ENCODE measurements around the gene GATA2. TPM values are rescaled to one million over a fixed set of nuclear protein-coding genes. Genes with fewer than 3 reads are reported as not detected.

Gene GATA2
- total RNA-seq, 1 donor from 2014 or later = 23.9 TPM

DNA sequence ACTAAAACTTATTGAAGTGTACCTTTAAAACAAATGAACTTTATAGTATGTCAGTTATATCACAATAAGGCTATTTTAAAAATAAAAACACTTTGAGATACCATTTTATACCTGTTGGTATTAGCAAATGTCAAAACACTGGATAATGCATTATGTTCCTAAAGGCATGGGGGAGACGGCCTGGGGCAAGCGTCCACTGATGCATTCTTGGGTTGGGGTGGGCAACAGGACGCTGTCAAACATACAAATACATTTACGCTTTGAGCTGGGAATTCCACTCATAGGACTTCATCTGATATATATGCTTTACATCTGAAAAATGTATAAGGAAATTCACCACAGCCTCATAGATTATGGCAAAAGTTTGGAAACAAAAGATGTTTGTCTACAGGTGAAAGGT lies 7.6 kb upstream of the GATA2 start:
- H3K36me3 Mint-ChIP-seq = peaks cover 8% of the 10 kb centered on the region
- no peak overlapping the region for H3K27ac Mint-ChIP-seq
- no peaks in the 10 kb centered on the region for H3K9me3 Mint-ChIP-seq
- TF ChIP-seq, protein P1, sequence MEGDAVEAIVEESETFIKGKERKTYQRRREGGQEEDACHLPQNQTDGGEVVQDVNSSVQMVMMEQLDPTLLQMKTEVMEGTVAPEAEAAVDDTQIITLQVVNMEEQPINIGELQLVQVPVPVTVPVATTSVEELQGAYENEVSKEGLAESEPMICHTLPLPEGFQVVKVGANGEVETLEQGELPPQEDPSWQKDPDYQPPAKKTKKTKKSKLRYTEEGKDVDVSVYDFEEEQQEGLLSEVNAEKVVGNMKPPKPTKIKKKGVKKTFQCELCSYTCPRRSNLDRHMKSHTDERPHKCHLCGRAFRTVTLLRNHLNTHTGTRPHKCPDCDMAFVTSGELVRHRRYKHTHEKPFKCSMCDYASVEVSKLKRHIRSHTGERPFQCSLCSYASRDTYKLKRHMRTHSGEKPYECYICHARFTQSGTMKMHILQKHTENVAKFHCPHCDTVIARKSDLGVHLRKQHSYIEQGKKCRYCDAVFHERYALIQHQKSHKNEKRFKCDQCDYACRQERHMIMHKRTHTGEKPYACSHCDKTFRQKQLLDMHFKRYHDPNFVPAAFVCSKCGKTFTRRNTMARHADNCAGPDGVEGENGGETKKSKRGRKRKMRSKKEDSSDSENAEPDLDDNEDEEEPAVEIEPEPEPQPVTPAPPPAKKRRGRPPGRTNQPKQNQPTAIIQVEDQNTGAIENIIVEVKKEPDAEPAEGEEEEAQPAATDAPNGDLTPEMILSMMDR (conservative IDR thresholded peaks at IDR 0.05) = no peak
- H3K4me3 Mint-ChIP-seq = no peak overlapping the region
- DNase-seq (ENCODE audit: extremely low spot score, unreplicated experiment) = peak; percentile 29
- H3K4me1 Mint-ChIP-seq (ENCODE audit: unreplicated experiment) = peaks cover 13% of the 10 kb centered on the region
- H3K27me3 Mint-ChIP-seq = peaks cover 47% of the 10 kb centered on the region

DNA sequence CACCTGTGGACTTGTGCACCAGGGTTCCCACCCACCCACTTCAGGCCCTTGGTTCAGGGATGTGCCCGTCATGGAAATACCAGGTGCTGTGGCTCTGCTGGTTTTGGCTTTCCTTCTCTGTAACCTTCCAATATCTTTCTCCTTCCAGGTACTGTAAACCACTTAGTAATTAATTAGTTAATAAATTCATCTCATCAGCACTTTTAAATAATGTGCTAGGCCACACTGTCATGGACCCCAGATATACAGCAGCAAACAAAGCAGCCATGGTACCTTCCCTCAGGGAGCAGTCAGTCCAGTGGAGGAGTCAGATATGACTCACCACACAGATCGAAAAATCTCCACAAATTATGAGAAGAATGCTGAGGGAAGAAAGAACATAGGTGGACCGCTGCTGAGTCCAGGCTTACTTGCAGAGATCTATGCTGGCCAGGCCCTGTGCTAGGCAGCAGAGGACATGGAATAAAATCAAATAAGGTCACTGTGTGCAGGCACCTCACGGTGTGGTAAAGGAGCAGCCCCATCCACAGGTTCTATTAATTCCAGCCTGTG lies 6.8 kb upstream of the GATA2 start:
- Mint-ChIP-seq H3K4me1 (ENCODE audit: unreplicated experiment) (peaks cover 13% of the 10 kb centered on the region), H3K36me3 (peaks cover 13% of the 10 kb centered on the region), H3K27ac (no peak overlapping the region), H3K4me3 (peak overlapping the region; percentile 48), H3K27me3 (peaks cover 54% of the 10 kb centered on the region), H3K9me3 (no peaks in the 10 kb centered on the region)
- TF ChIP-seq, protein P1 (conservative IDR thresholded peaks at IDR 0.05) = no peak
- DNase-seq (ENCODE audit: extremely low spot score, unreplicated experiment) = peak; percentile 18

DNA sequence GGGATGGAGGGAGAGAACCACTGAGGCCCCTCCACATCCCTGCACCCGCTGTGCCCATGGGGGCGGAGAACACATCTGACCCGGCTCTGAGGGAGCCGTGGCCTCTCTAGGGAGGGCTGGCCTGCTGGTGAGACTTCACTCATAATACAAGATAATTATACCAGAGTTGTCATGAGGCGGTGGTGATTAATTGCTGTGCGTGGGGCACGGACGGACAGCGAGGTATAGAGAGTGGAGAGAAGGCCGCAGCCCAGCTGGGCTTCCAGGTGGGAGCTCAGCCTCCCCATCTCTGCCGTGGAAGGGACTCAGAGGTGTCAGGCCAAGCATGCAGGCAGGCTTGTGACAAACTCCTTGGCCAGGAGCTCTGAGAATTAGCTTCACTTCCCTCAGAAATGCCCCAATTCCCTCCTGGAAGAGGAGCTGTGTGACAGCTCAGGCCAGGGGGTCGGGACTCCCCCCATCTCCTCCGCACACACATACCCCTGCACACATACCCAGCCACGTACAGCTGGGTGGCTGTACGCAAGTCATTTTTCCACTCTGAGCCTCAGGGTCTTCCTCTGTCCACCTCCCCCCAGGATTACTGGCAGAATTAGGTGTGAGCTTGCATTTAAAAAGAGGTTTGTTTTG lies 6.0 kb upstream of the GATA2 start:
- Mint-ChIP-seq H3K27me3 (peaks cover 62% of the 10 kb centered on the region), H3K4me1 (ENCODE audit: unreplicated experiment) (peaks cover 18% of the 10 kb centered on the region)

DNA sequence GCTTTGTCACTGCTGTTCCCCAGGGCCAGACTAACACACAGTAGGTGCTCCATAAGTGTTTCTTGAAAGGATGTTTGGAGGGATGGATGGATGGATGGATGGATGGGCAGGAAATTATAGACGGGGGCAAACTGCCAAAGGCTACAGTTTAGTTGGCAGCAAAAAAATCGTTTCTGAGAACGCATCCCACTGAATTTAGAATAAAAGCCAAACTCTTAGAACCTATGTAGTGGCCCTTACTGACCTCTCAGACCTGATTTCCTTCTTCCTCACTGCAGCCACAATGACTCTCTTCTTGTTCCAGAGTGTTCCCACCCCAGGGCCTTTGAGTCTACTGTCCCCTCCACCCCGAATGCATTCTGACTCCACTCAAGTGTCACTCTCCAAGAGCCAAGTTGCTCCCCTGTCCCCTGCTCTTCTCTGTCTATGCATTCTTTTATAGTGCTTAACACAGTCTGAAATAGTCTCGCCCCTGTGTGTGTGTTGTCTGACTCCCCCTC lies 5.2 kb upstream of the GATA2 start:
- Mint-ChIP-seq H3K36me3 (peaks cover 18% of the 10 kb centered on the region), H3K27ac (no peak overlapping the region), H3K27me3 (peaks cover 70% of the 10 kb centered on the region), H3K4me1 (ENCODE audit: unreplicated experiment) (peaks cover 18% of the 10 kb centered on the region), H3K4me3 (peak overlapping the region; percentile 69), H3K9me3 (no peaks in the 10 kb centered on the region)
- no peak for DNase-seq (ENCODE audit: extremely low spot score, unreplicated experiment)
- TF ChIP-seq, protein P1 (conservative IDR thresholded peaks at IDR 0.05) = no peak

More for the DNA sequence above, 6.0 kb upstream of the GATA2 start:
- DNase-seq (ENCODE audit: extremely low spot score, unreplicated experiment) = peak; percentile 62
- Mint-ChIP-seq H3K27ac (no peak overlapping the region), H3K9me3 (no peaks in the 10 kb centered on the region), H3K36me3 (peaks cover 17% of the 10 kb centered on the region), H3K4me3 (peak overlapping the region; percentile 69)
- TF ChIP-seq, protein P1 (conservative IDR thresholded peaks at IDR 0.05) = no peak

DNA sequence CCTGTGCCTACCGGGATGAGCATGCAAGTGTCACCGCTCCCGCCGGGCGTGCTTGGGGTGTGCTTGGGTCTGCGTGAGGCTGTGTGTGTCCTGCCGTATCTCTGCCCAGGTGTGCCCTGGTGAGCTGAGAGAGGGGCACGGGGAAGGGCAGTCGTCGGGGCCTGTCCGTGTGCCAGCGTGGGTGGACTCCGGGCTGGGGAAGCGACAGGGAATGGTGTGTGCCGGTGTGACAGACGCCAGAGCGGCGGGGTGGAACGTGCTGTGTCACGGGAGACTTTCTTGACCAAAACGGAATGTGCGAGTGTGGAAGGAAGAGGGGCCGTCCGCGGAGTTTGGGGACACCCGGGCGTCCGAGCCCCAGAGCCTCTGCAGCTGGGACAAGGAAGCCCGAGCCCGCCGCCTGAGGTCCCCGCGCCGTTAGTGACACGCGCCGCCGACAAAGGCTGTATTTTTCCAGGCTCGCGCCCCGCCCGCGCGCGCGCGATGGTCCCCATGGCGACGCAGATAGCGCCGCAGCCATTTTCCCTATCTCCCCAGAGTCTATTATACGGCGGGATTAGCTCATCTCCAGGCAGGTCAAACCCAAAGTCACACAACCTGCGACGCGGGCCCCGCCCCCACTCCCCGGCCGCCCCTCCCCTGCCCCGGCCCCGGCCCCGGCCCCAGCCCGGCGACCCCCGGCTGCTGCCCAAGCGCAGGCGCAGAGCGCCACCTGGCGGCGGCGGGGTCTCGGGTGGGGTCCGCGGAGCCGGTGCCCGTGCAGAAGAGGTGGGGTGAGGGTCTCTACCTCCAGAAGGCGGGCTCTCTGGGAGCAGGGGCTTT lies 4.5 kb upstream of the GATA2 start:
- DNase-seq (ENCODE audit: extremely low spot score, unreplicated experiment) = peak; percentile 90
- Mint-ChIP-seq H3K4me1 (ENCODE audit: unreplicated experiment) (peaks cover 18% of the 10 kb centered on the region), H3K9me3 (no peaks in the 10 kb centered on the region), H3K36me3 (peaks cover 18% of the 10 kb centered on the region), H3K27me3 (peaks cover 70% of the 10 kb centered on the region), H3K4me3 (peak overlapping the region; percentile 85), H3K27ac (no peak overlapping the region)
- TF ChIP-seq, protein P1 (conservative IDR thresholded peaks at IDR 0.05) = peak; percentile 97

Data from type B pancreatic cell (in vitro differentiated cells).